GM18505 (cell line): ENCODE results near the gene ADISSP.

Experiments
- ATAC-seq: cut with Tn5 transposase; IDR thresholded peaks from one replicate; pipeline ENCODE4 v1.9.1; 2021; ENCODE audit not compliant: unreplicated experiment
- POLR2A ChIP-seq: IDR thresholded peaks from 4 replicates; pipeline ENCODE4 v1.6.1; 2011; ENCODE audit warnings: borderline replicate concordance; ENCODE audit not compliant: insufficient read depth, insufficient read length; ENCODE audit errors: extremely low read depth

The ADISSP gene

GRCh38 chr20:3767427-3768341 is at the start of gene ADISSP:
ADISSP (minus strand) TSS chr20:3767753; CDS start chr20:3760100, 7,653 bp downstream.
- TF ChIP-seq POLR2A = peak; percentile 78
- peak; percentile 92 for ATAC-seq

DNA sequence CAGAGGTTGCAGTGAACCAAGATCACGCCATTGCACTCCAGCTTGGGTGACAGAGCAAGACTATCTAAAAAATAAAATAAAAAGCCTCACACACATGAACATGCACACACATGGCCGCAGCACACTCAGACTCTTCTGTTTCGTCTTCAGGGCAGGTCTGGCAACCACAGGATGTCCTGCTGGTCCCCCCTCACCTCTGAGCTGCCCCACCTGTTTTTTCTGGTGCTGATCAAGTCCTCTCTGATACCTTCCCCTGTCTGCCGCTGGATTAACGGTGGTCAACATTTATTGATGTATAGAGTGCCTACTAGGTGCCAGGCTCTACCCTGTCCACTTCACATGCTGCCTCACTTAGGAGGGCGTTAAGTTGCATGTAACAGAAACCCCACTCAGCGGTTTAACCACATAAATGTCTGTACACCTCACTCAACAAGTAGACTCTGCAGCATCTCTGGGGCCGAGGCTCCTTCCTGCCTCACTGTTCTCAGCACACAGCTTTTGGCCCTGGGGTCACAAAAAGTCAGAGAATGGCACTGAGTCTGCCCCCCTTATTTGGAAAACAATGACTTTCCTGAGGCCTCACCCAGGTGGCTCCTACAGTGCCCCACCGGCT is 48.3 kb upstream of the ADISSP start:
- no peak for ATAC-seq
- no peak for TF ChIP-seq POLR2A

- ATAC-seq = no peak
- no peak for TF ChIP-seq POLR2A
Observed at GRCh38 chr20:3814928-3815495, 47.5 kb upstream of the ADISSP start.

DNA sequence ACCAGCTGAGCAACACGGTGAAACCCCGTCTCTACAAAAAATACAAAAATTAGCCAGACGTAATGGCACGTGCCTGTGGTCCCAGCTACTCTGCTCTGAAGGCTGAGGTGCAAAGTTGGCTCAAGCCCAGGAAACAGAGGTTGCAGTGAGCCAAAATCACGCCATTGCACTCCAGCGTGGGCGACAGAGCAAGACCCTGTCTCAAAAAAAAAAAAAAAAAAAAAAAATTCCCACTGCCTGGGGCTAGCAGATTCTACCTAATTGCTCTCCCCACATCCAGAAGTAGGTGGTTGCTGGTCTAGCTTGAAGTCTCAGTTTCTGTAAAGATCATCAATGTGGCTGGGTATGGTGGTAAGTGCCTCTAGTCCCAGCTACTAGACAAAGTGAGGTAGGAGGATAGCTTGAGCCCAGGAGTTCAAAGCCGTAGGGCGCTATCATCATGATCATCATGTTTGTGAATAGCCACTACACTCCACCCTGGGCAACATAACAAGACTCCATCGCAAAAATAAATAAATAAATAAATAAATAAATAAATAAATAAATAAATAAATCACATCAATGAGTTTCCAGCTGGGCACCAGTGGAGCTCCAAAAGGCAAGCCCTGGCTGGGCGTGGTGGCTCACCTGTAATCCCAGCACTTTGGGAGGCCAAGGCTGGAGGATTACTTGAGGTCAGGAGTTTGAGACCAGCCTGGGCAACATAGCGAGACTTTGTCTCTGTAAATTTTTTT is 46.5 kb upstream of the ADISSP start:
- no peak for TF ChIP-seq POLR2A
- ATAC-seq = no peak

DNA sequence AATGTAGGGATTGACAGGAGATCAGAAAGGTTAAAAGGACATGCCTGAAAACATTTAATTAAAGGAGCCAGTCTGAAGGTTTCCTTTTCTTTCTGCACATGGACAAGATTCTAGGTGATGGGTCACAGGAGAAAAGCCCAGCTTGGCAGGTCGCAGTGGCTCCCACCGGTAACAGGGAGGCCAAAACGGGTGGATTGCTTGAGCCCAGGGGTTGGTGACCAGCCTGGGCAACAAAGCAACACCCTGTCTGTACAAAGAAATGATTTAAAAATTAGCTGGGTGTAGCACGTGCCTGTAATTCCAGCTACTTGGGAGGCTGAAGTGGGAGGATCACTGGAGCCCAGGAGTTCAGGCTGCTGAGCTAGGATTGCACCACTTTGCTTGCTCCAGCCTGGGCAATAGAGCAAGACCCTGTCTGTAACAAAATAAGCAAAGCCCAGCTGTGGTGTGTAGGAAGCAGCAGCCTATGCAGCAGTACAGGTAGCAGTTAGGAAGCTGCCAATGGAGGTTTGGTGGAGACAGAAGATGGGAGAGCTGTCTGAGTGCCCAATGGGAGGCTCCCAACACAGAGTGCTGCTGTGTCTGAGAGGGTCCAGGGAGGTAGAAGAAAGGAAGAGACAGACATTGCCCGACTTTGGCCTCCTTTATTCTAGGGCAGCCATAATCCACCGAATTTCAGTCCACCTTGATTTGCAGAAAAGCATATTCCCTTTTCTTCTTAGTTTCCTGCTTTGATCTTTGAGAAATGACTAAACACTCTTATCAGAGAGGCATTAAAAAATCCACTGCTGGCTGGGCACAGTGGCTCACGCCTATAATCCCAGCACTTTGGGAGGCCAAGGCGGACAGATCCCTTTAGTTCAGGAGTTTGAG is 45.7 kb upstream of the ADISSP start:
- no peak for TF ChIP-seq POLR2A
- no peak for ATAC-seq

DNA sequence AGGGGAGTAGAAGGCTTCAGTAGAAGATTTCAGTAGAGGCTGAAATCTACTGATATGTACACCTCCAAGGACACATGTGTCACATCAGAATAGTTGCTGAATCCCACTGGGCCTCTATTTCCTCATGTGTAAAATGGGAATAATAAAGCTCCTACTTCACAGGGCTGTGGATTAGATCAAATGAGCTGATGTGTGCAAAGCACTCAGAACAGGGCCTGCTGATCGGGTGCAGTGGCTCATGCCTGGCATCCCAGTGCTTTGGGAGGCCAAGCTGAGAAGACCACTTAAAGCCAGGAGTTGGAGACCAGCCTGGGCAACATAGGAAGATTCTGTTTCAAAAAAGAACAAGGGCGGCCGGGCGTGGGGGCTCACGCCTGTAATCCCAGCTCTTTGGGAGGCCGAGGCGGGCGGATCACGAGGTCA is 44.7 kb upstream of the ADISSP start:
- no peak for TF ChIP-seq POLR2A
- ATAC-seq = no peak

DNA sequence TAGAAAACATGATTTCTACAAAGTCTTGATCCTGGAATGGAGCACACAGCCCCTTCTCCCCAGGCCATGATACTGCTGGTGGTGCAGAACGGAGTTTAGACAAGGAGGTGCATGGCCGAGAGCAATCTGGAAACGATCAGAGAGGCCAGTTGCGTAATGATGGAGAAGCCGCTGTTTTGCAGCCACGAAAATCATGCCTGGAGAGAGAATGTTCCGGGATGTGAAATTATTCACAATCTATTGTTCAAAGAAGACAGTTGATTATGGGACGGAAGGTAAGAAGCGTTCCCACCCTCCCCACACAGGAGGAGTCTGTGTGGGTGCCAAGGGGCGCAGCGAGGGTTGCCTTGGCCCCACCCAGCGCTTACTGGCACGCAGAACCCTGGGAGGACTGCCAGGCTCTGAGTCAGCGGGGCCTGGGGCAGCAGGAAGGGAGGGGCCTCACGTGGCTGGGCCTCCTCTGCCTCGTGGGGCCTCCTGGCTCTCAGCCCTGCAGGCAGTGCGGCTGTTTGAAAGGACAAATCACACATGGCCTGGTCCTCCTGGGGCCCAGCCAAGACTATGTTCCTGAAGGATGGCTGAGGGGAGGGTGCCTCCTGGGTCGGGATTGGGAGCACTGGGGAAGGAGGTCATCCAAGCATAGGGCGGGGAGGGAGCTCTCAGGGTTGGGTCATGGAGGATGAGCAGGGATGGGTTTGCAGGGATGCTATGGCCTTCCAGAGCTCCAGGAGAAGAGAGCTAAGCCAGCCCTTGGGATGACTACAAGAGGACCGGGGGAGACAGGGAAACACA is 44.1 kb upstream of the ADISSP start:
- ATAC-seq = peak; percentile 62
- TF ChIP-seq POLR2A = no peak

DNA sequence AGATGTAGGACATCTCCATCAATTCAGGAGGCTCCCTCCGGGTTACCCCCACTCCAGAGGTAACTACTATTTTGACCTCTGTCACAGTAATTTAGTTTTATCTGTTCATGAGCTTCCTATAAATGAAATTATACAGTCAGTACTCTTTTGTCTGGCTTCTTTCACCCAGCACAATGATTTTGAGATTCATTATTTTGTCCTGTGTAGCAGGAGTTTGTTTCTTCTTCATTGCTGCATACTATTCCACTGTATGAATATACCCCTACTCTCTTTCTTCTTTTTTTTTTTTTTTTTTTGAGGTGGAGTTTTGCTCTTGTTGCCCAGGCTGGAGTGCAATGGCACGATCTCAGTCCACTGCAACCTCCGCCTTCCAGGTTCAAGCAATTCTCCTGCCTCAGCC is 41.0 kb upstream of the ADISSP start:
- ATAC-seq = no peak
- TF ChIP-seq POLR2A = no peak

GRCh38 chr20:3804781-3805180 is 37.2 kb upstream of the ADISSP start:
- no peak for TF ChIP-seq POLR2A
- no peak for ATAC-seq

DNA sequence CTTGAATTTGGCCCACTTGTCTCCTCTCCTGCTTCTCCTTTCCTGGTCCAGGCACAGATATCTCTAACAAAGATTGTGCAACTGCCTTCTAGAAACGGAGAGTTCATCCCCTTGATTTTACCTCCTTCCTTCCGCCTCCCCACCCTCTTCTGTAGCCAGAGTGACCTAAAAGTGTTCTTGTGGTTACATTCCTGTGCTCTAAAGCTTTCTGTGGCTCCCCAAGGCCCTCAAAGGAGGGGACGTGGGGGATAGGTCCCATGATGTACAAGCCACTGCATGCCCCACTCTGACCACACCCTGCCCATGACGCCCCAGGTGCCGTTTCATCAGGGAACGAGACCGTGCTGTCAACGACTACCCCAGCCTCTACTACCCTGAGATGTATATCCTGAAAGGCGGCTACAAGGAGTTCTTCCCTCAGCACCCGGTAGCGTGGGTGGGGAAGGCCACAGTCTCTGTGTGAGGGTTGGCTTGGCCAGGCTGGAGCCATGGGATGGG is 36.8 kb upstream of the ADISSP start:
- no peak for TF ChIP-seq POLR2A
- ATAC-seq = no peak

GRCh38 chr20:3803854-3804253 is 36.3 kb upstream of the ADISSP start:
- no peak for TF ChIP-seq POLR2A
- ATAC-seq = no peak
